Sigmoid colon (tissue), 7 donors: Measurements from ENCODE around the gene BSG. TPM values are rescaled to one million over a fixed set of nuclear protein-coding genes. Genes with fewer than 3 reads are reported as not detected.

ENCODE experiments used
- DNase-seq: peaks from one replicate; pipeline ENCODE4 v3.0.0-alpha.2; 2019
- H3K27ac ChIP-seq, 4 donors: fragments of 200-600 bp; sonication (generic); one replicate each; pipeline ENCODE4 v1.5.1; 2016 to 2019; ENCODE audit warnings: mild to moderate bottlenecking in 1 of 4
- H3K27me3 ChIP-seq, 3 donors: fragments of 200-600 bp; sonication (generic); one replicate each; pipeline ENCODE4 v1.5.1; 2019; ENCODE audit warnings: mild to moderate bottlenecking in 1 of 3
- H3K36me3 ChIP-seq, 4 donors: fragments of 200-600 bp; sonication (generic); one replicate each; pipeline ENCODE4 v1.5.1; 2016 to 2019
- H3K4me1 ChIP-seq, 4 donors: fragments of 200-600 bp; sonication (generic); one replicate each; pipeline ENCODE4 v1.5.1; 2017 to 2019
- H3K4me3 ChIP-seq, 4 donors: fragments of 200-600 bp; sonication (generic); one replicate each; pipeline ENCODE4 v1.5.1; 2017 to 2019; ENCODE audit warnings: mild to moderate bottlenecking in 2 of 4, moderate library complexity in 1 of 4
- H3K9me3 ChIP-seq, 4 donors: fragments of 200-600 bp in 3 of 4; sonication (generic) in 3 of 4; one replicate each; pipeline versions ENCODE4 v1.5.1 to v1.6.1; 2013 to 2019
- CTCF ChIP-seq, 4 experiments: fragments of 450-650 bp in 3 of 4; fragments of 200-600 bp in 1 of 4; IDR thresholded peaks; one replicate each; pipeline ENCODE4 v1.5.1; 2016 to 2019; ENCODE audit warnings: antibody characterized with exemption in 4 of 4, mild to moderate bottlenecking in 3 of 4, moderate library complexity in 2 of 4
- EP300 ChIP-seq, 4 donors: sonication (generic); formaldehyde crosslinking; IDR thresholded peaks; one replicate each; pipeline ENCODE4 v1.6.1; 2017; ENCODE audit warnings: antibody characterized with exemption in 4 of 4
- POLR2A ChIP-seq, 2 donors: fragments of 450-650 bp; IDR thresholded peaks; one replicate each; pipeline ENCODE4 v1.6.1; 2016; ENCODE audit warnings: antibody characterized with exemption in 2 of 2, mild to moderate bottlenecking in 2 of 2, moderate library complexity in 2 of 2
- POLR2AphosphoS5 ChIP-seq, 4 donors: sonication (generic); formaldehyde crosslinking; IDR thresholded peaks; one replicate each; pipeline ENCODE4 v1.6.1; 2017; ENCODE audit warnings: antibody characterized with exemption in 4 of 4
- WGBS, 2 donors: extraction: QIAGEN DNeasy Blood & Tissue Kit; methylation state at CpG; one replicate each; pipeline ENCODE4 v1.1.7; 2013; 5-methylcytosine and 5-hydroxymethylcytosine counted together
- intact Hi-C: fragments of 100-400 bp; cut with DNase I; formaldehyde crosslinking; loops from one replicate; pipeline ENCODE4 v1.15.1; 2023
- polyA plus RNA-seq, 3 donors: library from polyadenylated mRNA; stranded (reverse); fragments of 200-250 nt; gene quantifications; one replicate each; pipeline ENCODE4 v1.2.3, GENCODE V29; 2013
- total RNA-seq, 4 donors: library from RNA; depleted of rRNA; stranded (reverse); fragments of >200 nt; gene quantifications; one replicate each; pipeline ENCODE4 v1.1.0, GENCODE V29; 2016
- donor health status: healthy with polysubstance abuse.
- donor health status: Bipolar disorder and iron deficiency.
- donor health status: healthy.

The BSG gene
- total and polyA plus RNA-seq, 7 donors: 218 to 715 (median 475) TPM

GRCh38 chr19:579111-579841, 6.9 kb downstream of the BSG start:
- H3K27ac ChIP-seq: no peak overlapping the region
- no peaks in the 10 kb centered on the region for H3K9me3 ChIP-seq
- peaks cover 0 to 40% (median 39%) of the 10 kb centered on the region in 4 donors for H3K4me1 ChIP-seq
- TF ChIP-seq POLR2A (IDR thresholded peaks at IDR 0.05) (no peak), POLR2AphosphoS5 (IDR thresholded peaks at IDR 0.05) (no peak), EP300 (IDR thresholded peaks at IDR 0.05) (no peak), CTCF (IDR thresholded peaks at IDR 0.05) (no peak)
- DNase-seq: no peak
- H3K4me3 ChIP-seq: no peak overlapping the region
- WGBS, 2 donors: 84 to 94% methylated on average over 46 of the region's 46 CpGs
- intact Hi-C loops: loop anchor here (5.0 to 10.0 kb wide), 2 partner anchors 53 to 686 kb away; partner anchors contain the start of genes CIRBP and POLRMT
- peaks cover 0 to 6% (median 0%) of the 10 kb centered on the region in 3 donors for H3K27me3 ChIP-seq
- peaks cover 32 to 61% (median 44%) of the 10 kb centered on the region in 4 donors for H3K36me3 ChIP-seq

GRCh38 chr19:579842-580155, 7.4 kb downstream of the BSG start:
- WGBS, 2 donors: 93 to 94% methylated on average over 11 of the region's 11 CpGs
- Histone ChIP-seq H3K9me3 (no peaks in the 10 kb centered on the region), H3K36me3 (peaks cover 32 to 61% (median 44%) of the 10 kb centered on the region in 4 donors), H3K4me3 (no peak overlapping the region), H3K27ac (no peak overlapping the region), H3K4me1 (peaks cover 0 to 37% (median 36%) of the 10 kb centered on the region in 4 donors), H3K27me3 (peaks cover 0 to 11% (median 4%) of the 10 kb centered on the region in 3 donors)
- no peak for DNase-seq
- intact Hi-C loops: loop anchor here (5.0 to 10.0 kb wide), 2 partner anchors 53 to 685 kb away; partner anchors contain the start of genes CIRBP and POLRMT
- TF ChIP-seq CTCF (IDR thresholded peaks at IDR 0.05) (no peak), POLR2A (IDR thresholded peaks at IDR 0.05) (no peak), POLR2AphosphoS5 (IDR thresholded peaks at IDR 0.05) (no peak), EP300 (IDR thresholded peaks at IDR 0.05) (no peak)

- intact Hi-C loops: no loop called here
- 89 to 93% methylated on average over 22 of the region's 22 CpGs for WGBS, 2 donors
- peaks cover 0 to 31% (median 30%) of the 10 kb centered on the region in 4 donors for H3K4me1 ChIP-seq
- no peak for DNase-seq
- H3K27me3 ChIP-seq: peaks cover 0 to 16% (median 6%) of the 10 kb centered on the region in 3 donors
- peaks cover 32 to 61% (median 44%) of the 10 kb centered on the region in 4 donors for H3K36me3 ChIP-seq
- H3K9me3 ChIP-seq: no peaks in the 10 kb centered on the region
- H3K27ac ChIP-seq: no peak overlapping the region
- TF ChIP-seq POLR2A (IDR thresholded peaks at IDR 0.05) (no peak), EP300 (IDR thresholded peaks at IDR 0.05) (no peak), POLR2AphosphoS5 (IDR thresholded peaks at IDR 0.05) (no peak), CTCF (IDR thresholded peaks at IDR 0.05) (no peak)
- H3K4me3 ChIP-seq: no peak overlapping the region
These were observed 8.0 kb downstream of the BSG start for GRCh38 chr19:580274-580835.

- intact Hi-C loops: no loop called here
- Histone ChIP-seq H3K4me3 (no peak overlapping the region), H3K36me3 (peaks cover 32 to 61% (median 44%) of the 10 kb centered on the region in 4 donors), H3K9me3 (no peaks in the 10 kb centered on the region), H3K27me3 (peaks cover 0 to 28% (median 9%) of the 10 kb centered on the region in 3 donors), H3K4me1 (peaks cover 0 to 19% (median 18%) of the 10 kb centered on the region in 4 donors), H3K27ac (no peak overlapping the region)
- 78 to 91% methylated on average over 40 of the region's 40 CpGs for WGBS, 2 donors
- TF ChIP-seq POLR2A (IDR thresholded peaks at IDR 0.05): no peak
- no peak for TF ChIP-seq POLR2AphosphoS5 (IDR thresholded peaks at IDR 0.05)
- TF ChIP-seq EP300 (IDR thresholded peaks at IDR 0.05): no peak
- no peak for TF ChIP-seq CTCF (IDR thresholded peaks at IDR 0.05)
- DNase-seq: no peak
These were observed 9.2 kb downstream of the BSG start for GRCh38 chr19:581399-582111.
